ENCODE data around the gene PARD6B. TPM values are rescaled to one million over a fixed set of nuclear protein-coding genes. Genes with fewer than 3 reads are reported as not detected.
"Not testable (repeated sequence)": the region's sequence is repeated elsewhere in the genome, so short reads cannot be mapped to it uniquely, and the experiment has no call there.

PARD6B gene
- polyA plus RNA-seq, 1 donor, result 0.38 TPM

DNA sequence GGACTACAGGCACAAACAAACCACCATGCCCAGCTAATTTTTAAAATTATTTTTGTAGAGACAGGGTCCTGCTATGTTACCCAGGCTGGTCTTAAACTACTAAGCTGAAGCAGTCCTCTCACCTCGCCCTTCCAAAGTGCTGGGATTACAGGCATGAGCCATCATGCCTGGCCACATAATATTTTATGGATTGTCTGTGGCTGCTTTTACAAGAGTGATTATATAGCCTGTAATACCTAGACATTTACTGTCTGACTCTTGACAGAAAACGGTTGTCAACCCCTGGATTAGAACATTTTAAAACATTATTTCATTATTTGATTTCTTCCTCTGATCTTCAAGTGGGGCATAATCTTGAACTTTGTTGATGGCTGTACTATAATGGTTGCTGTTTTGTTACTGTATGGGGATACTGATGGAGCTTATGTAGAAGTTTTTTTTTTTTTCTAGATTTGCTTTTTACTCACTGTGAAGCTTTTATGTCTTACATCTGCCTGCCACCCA, 14.3 kb downstream of the PARD6B start:
- DNase-seq (ENCODE audit: low read depth), result no peak

DNA sequence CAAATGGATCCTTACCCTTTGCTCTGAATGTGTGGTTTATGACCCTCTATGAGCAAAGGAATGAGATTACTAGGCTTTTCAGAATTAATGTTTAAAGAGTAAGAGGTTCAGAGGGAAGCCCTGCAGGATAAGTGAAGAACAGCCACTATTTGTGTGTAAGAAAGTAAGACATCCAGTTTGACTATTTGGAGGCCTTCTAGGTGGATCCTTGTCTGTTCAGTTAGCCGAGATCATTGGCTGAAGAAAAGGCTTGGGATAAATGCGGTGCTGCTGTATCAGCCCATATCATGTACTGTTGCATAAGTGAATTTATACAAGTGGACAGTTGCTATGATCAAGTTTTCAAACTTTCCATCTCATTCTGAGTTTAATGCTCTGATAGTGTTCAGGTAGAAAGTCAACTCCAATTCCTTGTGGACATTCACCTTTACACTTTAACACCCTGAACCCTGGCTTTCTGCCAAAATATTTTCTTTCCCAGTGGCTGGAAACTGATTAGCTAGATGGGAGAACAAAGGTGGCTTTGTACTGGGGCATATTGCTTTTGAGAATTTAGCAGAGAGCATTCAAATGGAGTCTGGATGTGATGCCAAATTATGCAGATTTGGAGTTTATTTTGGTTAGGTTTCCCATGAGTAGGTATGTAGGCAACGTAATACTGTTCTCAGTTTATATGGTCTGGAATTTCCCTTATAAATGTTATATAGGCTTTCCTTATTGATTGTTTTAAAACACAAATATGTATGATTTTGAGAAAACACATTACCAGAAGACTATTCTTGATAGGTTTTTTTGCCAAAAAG, 15.0 kb downstream of the PARD6B start:
- DNase-seq (ENCODE audit: low read depth), result no peak

DNA sequence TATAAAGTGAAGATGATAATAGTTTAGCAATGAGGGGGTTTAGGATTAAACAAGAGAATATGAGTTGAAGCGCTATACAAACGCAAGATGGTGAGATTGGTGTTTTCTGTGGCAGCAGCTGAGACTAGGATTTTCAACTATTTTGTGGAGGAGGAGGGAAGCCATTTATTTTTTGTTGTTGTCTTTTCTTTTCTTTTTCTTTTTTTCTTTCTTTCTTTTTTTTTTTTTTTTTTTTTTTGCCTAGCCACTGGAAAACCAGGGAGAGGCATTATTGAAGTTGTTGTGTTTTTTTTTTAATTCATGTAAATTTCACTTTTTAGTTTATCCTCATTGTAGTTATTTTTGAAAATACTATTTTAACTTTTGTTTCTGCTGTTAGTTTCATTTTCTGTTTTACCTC, 15.9 kb downstream of the PARD6B start:
- no peak for DNase-seq (ENCODE audit: low read depth)

DNA sequence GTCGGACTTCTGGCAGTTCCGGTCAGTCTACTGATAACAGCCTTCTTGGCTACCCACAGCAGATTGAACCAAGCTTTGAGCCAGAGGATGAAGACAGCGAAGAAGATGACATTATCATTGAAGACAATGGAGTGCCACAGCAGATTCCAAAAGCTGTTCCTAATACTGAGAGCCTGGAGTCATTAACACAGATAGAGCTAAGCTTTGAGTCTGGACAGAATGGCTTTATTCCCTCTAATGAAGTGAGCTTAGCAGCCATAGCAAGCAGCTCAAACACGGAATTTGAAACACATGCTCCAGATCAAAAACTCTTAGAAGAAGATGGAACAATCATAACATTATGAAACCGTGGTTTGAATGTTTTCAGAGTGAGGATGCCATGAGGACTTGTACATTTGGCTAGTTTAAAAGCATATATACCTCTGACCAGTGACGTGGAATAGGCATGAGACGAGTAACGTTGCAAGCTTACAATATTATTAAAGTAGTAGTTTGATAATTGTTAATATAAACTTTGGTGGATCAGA, 18.8 kb downstream of the PARD6B start:
- DNase-seq (ENCODE audit: low read depth), result no peak

DNA sequence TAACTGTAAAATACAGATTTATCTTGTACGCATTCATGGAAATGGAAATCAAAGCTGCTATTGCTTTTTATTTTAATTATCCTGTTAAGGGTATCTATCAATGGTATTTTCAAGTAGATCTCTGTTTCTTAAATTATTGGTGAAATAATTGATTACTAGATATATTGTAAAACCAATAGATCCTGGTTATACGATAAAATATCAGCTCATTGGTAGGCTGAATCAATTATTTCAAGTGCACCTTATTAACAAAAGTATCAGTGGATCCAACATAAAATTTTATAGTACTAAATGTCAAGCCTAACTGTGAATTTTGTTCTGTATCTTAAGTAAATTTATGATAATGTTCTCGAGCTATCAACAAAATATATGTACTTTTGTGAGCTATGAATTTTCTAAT, 21.8 kb downstream of the PARD6B start:
- DNase-seq (ENCODE audit: low read depth), result no peak

DNA sequence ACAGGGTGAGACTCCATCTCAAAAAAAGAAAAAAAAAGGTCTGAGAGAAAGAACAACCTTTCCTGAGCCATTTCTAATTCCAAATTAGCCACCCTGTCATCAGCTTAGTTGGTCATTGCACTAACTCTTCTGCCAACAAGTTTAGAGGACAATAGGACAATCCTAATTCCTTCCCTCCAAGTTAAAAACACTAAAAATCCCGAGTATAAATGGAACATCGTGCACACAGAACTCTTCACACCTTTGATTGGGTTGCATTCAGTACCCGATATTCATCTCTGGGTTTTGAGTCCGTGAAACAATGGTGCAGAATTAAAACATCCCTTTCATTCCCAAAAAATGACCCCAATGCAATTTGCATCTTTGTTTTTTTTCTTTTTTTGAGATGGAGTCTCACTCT, 23.0 kb downstream of the PARD6B start:
- no peak for DNase-seq (ENCODE audit: low read depth)

DNA sequence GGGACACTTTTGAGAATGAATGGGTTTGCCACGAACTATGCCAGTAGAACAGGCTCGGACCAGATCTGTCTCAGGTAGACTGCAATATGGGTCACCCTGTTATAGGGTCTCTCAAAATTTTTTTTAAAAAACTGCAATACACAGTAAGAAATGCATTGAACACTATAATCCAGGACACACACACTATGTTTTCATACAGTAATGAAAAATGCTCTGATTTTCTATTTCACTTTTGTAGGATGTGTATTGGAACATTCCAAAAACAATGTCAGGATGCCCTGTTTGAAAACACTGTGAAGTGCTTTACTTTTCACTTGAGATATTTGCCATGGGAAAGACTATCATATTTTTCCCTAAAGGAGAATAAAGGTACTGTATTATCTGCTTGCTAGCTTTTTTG, 25.1 kb downstream of the PARD6B start:
- no peak for DNase-seq (ENCODE audit: low read depth)

DNA sequence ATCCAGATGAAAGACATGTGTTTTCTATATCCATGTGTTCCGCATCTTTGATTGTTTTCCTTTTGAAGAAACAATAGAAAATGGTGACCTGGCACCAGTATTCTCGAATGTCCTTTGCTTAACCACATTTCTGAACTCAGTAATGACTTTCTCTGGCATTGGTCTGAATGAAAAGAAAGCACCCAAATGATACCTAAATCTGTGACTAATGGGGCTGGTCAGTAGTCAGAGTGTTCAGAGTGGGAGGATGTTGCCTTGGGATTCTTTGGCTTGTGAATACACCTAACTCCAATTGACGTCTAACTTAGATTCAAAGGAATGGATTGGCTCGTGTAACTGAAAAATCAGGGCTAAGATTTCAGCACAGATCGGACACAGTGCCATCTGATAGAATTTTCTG, 27.1 kb downstream of the PARD6B start:
- DNase-seq (ENCODE audit: low read depth), result no peak

DNA sequence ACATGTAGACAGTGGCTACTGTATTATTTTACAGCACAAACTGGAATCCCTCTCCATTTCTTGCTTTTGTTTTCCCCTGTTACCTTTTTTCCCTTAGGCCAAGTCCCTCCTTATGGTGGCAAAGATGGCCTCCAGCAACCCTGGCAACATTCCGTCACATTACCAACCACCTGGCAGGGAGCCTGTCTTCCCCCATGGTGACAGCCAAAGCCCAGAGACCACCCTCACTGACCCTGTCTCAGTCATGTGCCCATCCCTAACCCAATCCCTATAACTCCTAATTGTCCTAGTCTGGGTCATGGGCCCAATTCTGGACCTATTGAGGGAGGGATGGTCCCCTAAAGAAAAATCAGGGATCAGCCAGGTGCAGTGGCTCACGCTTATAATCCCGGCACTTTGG, 27.6 kb downstream of the PARD6B start:
- no peak for DNase-seq (ENCODE audit: low read depth)

DNA sequence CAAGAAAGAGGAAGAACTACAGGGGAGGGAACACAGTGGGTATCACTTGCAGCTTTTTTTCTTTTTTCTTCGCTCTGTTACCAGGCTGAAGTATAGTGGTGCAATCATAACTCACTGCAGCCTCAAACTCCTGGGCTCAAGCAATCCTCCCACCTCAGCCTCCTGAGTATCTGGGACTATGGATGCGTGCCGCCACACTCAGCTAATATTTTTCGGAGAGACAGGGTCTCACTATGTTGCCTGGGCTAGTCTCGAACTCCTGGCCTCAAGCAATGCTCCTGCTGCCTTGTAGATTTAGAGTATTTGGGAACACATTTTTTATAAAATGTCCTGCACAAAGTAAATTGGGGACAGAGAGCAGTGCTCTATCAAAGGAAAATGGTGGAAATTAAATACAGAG, 28.3 kb downstream of the PARD6B start:
- no peak for DNase-seq (ENCODE audit: low read depth)

DNA sequence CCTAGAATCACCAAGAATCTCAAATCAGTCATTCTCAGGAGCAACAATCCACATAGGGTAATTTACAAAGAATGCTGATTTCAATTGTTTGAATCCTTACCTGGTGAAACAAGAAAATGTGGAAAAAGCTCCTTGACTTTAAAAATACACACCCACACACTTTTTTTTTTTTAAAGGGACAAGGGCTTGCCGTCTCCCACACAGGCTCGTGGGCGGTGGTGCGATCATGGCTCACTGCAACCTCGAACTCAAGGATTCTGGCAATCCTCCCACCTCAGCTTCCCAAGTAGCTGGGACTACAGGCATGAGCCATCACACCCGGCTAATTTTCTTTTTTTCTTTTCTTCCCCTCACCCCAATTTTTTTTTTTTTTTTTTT, 30.7 kb downstream of the PARD6B start:
- no peak for DNase-seq (ENCODE audit: low read depth)

DNA sequence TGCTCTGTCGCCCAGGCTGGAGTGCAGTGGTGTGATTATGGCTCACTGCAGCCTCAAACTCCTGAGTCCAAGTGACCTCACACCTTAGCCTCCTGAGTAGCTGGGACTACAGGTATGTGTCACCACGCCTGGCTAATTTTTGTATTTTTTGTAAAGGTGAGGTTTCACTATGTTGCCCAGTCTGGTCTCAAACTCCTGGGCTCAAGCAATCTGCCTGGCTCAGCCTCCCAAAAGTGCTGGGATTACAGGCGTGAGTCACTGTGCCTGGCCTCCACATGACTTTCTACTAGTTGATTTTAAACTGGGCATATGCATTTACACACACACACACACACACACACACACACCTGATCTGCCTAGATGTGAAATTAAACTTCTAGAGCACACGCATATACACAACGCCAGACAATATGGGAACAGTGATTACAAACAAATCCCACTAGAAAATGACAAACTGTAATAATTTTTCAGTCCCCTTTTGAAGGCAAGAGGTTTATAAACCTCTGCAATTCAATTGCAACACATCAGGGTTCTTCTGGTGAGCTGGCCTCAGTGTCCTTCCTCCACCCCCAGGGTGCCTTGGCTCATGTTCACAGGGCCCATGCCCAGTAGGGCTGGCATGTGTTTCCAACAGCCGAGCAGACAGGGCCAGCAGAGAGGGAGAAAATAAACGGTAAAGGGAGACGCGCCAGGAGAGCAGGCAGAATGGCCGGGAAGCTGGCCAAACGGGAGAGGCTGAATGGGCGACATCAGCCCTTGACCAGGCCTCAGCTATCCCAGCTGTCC, 31.2 kb downstream of the PARD6B start:
- DNase-seq (ENCODE audit: low read depth), result peak; percentile 4

DNA sequence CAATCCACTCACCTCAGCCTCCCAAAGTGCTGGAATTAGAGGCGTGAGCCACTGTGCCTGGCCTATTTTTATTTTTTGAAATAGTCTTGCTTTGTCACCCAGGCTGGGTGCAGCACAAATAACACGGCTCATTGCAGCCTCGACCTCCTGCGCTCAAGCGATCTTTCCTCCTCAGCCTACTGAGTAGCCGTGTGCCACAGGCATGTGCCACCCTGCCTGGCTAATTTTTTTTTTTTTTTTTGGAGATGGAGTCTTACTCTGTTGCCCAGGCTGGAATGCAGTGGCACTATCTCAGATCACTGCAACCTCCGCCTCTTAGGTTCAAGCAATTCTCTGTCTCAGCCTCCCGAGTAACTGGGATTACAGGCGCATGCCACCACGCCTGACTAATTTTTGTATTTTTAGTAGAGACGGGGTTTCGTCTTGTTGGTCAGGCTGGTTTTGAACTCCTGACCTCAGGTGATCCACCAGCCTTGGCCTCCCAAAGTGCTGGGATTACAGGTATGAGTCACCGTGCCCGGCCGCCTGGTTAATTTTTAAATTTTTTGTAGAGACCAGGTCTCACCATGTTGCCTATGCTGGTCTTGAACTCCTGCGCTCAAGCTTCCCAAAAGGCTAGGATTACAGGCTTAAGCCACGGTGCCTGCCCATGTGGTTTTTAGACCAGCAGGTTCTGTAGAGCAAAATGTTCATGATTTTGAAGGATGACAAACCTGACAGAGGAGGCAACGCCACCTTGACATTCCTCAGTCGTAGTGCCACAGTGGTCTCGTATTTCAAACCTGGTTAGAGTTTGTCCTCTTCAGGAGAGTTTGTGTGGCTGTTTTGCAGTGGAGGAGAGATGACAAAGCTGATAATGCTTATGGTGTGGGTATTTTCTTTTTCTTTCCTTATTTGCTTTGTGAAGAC, 32.4 kb downstream of the PARD6B start:
- not testable (repeated sequence) for DNase-seq (ENCODE audit: low read depth)

DNA sequence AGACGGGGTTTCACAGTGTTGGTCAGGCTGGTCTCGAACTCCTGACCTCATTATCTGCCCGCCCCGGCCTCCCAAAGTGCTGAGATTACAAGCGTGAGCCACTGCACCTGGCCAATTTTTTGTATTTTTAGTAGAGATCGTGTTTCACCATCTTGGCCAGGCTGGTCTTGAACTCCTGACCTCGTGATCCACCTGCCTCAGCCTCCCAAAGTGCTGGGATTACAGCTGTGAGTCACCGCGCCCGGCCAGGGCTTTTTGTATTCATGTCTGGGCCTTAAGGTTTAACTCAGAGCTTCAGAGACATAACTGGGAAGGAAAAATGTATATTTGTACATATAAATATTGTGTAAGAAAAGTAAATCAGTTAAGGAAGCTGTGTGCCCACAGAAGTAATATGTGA, 33.9 kb downstream of the PARD6B start:
- not testable (repeated sequence) for DNase-seq (ENCODE audit: low read depth)

DNA sequence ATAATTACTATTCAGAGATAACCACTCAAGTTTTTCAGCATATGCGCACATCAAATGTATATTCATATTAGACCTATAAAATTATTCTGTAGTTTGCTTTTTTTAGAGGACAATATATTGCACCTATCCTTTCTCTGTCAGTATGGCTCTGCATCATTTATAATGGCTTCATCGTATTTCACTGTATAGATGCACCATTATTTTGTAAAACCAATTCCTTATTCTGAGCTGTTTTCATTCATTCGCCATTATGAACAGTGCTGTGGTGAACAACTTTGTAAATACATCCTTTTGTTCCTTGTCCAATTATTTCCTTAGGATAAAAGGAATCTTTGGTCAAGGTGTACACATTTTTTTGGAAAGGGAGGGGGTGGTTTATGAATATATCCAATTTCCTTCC, 34.3 kb downstream of the PARD6B start:
- DNase-seq (ENCODE audit: low read depth), result no peak

DNA sequence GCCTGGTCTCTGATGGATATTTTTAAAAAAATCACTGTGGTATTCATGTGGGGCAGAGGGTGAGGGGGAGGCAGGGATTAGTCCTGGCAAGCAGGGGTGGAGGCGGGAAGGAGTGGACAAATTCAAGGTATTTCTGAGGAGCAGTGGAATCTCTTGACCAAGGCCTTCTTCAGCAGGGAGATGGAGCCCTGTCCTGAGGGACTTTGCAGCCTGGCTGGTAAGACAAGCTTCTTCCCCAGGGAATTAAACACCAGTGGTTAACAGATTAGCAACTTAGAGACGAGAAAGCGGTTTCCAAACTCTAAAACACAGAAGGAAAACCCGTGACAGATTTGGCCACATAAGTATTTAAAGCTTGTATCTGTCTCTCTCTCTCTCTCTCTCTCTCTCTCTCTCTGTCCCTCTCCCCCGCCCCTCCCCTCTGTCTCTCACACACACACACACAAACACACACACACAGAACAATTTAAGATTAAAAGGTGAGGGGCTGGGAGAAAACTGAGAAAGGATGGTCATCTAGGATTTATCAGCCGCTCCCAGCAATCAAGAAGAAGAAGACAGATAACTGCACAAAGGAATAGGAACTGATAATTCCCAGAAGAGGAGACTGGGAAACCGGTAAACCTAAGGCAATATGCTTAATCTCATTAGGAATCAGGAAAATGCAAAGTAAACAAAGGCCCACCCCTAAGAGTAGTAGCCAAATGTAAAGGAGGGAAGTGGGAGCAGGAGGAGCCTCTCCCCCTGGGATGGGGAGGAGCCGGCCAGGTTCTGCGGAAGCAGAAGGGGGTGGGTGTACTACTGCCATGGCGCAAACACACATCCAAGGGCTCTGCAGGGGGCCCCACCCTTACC, 35.8 kb downstream of the PARD6B start:
- not testable (repeated sequence) for DNase-seq (ENCODE audit: low read depth)

DNA sequence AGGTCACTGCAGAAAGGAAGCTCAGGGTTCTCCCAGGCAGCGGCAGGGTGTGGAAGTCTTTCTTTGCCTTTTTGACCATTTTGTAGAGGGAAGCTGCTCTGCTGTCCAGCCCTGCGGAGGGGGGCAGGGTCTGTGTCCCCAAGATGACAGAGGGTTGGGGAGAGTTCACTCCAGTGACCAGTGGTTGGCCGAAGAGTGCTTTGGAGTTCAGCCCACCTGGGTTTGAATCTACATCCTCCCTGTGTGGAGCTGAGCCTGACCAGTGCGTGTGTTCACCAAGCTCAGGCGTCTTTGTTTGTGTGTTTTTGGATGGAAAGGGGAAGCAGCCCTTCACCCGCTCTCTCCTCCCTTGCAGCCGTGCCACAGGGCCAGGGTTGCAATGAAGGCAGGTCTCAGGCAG, 37.6 kb downstream of the PARD6B start:
- not testable (repeated sequence) for DNase-seq (ENCODE audit: low read depth)

DNA sequence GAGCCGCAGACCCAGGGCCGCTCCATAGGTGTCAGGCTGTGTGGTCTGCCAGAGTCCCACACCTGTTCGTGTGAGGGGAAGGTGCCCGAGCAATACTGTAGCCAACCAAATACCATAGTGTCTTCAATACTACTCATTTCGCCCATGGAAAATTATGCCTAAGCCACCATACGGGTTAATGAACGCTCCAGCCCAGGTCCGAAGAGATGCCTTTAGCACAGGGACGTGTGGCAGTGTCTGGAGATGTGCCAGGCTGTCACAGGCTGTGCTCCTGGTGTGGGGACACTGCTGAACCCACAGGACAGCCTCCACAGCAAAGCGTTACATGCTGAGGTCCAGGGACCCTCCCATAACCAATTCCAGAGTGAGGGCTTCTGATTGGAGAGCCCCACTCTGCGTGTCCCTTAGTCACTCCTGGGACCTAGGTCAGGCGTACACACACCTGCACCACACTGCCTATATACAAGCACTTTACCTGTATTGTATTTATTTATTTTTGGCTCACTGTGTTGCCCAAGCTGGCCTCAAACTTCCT, 38.2 kb downstream of the PARD6B start:
- not testable (repeated sequence) for DNase-seq (ENCODE audit: low read depth)

DNA sequence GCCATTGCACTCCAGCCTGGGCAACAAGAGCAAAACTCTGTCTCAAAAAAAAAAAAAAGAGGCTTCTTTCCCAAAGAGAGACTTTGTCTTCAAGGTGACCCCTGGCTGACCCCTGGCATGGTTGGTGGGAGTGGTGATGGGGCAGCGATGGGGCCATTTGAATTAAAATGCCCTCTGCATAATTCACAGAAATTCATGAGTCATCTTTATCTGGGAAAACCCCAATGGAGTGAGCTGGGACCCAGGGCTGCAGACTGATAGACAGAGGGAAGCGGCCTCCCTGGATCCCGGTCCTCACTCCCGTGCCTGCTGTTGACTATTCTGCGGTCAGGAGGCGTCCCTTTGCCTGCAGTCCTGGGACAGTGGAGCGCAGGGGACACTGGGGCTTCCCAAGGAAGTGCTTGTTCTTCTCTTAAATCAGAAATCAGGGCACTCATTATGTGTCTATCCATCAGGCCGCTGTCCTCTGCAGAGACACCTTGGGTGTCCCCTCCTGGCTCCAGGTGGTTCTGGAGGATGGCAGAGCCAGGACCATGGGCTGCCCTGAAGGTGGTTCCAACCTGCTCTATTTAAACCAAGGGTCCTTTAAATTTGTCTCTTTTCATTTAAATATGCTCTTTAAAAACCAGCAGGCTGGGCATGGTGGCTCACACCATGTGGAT, 40.2 kb downstream of the PARD6B start:
- not testable (repeated sequence) for DNase-seq (ENCODE audit: low read depth)

All from forelimb muscle (tissue), 1 donor.